Measurements from ENCODE around the gene SSRP1.

DNA sequence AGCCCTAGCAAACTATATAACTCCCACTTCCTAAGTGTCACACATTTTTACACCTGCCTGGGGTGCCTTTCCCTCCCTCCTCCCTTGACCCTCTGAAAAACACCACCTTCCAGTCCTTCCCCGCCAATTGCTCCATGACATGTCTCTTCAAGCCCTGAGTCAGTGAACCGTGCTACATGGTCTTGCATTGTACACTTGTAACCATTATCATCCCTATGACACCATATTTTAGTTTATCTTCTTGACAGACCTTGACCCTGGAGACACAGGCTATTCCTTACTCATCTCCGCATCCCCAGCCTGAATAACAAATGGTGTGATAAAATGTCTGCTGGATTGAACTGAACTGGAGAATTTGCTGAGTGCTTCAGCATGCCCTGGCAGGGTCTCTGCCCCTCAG, 47.8 kb downstream of the SSRP1 start:
- no peak for TF ChIP-seq CTCF (IDR thresholded peaks at IDR 0.05)
- no peak for TF ChIP-seq POLR2A (IDR thresholded peaks at IDR 0.05)

Measured in uterus (tissue), 2 donors.